Ovary (tissue), 9 donors: ENCODE results near the gene HECW1. TPM values are rescaled to one million over a fixed set of nuclear protein-coding genes. Genes with fewer than 3 reads are reported as not detected.

Experiments
- DNase-seq, 5 donors: peaks; one replicate each; pipeline ENCODE4 v3.0.0-alpha.2; 2019 to 2020
- H3K27ac ChIP-seq, 2 donors: fragments of 200-600 bp; one replicate each; pipeline versions ENCODE4 v1.5.1 to v1.8.0; 2019 to 2022
- H3K27me3 ChIP-seq: fragments of 200-600 bp; one replicate; pipeline ENCODE4 v1.8.0; 2022
- H3K36me3 ChIP-seq: fragments of 200-600 bp; sonication (generic); one replicate; pipeline ENCODE4 v1.5.1; 2019
- H3K4me1 ChIP-seq: one replicate; pipeline ENCODE4 v1.8.1; 2013; ENCODE audit warnings: mild to moderate bottlenecking, moderate library complexity; ENCODE audit not compliant: insufficient read depth
- H3K4me3 ChIP-seq: fragments of 200-600 bp; sonication (generic); one replicate; pipeline ENCODE4 v1.5.1; 2017
- H3K9me3 ChIP-seq, 2 donors: fragments of 200-600 bp in 1 of 2; sonication (generic) in 1 of 2; one replicate each; pipeline versions ENCODE4 v1.5.1 to v1.8.1; 2013 to 2019; ENCODE audit warnings: mild to moderate bottlenecking in 1 of 2, moderate library complexity in 1 of 2
- CTCF ChIP-seq, 3 donors: fragments of 450-650 bp in 2 of 3; fragments of 200-600 bp in 1 of 3; IDR thresholded peaks; one replicate each; pipeline versions ENCODE4 v1.5.1 to v1.8.0; 2016 to 2022; ENCODE audit warnings: antibody characterized with exemption in 3 of 3, mild to moderate bottlenecking in 1 of 3
- EP300 ChIP-seq: sonication (generic); formaldehyde crosslinking; IDR thresholded peaks from one replicate; pipeline ENCODE4 v1.6.1; 2017; ENCODE audit warnings: antibody characterized with exemption
- POLR2A ChIP-seq: fragments of 450-650 bp; IDR thresholded peaks from one replicate; pipeline ENCODE4 v1.6.1; 2017; ENCODE audit warnings: antibody characterized with exemption, mild to moderate bottlenecking, moderate library complexity
- WGBS, 3 donors: extraction: QIAGEN DNeasy Blood & Tissue Kit in 1 of 3; methylation state at CpG; one replicate each; pipeline versions ENCODE4 v1.1.5 to v1.1.7; 2013 to 2017; 5-methylcytosine and 5-hydroxymethylcytosine counted together
- intact Hi-C, 4 donors: fragments of 100-400 bp; cut with DNase I; formaldehyde crosslinking; loops; one replicate each; pipeline versions ENCODE4 v1.11.0 to v1.15.1; 2022 to 2023
- polyA plus RNA-seq, 2 donors: library from polyadenylated mRNA; stranded (reverse); fragments of 200-250 nt in 1 of 2; fragments of 350-450 nt in 1 of 2; fragmentation: Illumina TruSeq in 1 of 2; extraction: RNeasy Lipid Tissue Mini Kit (QIAGEN cat#74804) in 1 of 2; gene quantifications; one replicate each; pipeline ENCODE4 v1.2.3, GENCODE V29; 2013 to 2014
- total RNA-seq, 7 donors: library from RNA; depleted of rRNA in 2 of 7; stranded (reverse); fragments of >200 nt in 2 of 7; fragmentation: NEBNext Ultra II Directional in 3 of 7; extraction: Animal tissue kit (Norgen Biotek cat#: 25700) in 3 of 7; gene quantifications; one replicate each; pipeline versions ENCODE4 v1.1.0 to v1.2.4, GENCODE V29; 2016 to 2023
- donor health status: DM: no; HTN: no; CAD: no; lungs with moderate emphysema.
- donor health status: DM: no; HTN: no; CAD: no.
- donor health status: Bipolar disorder and iron deficiency.
- donor health status: DM: yes; HTN: yes; CAD: no.
- donor health status: DM: no; HTN: no; CAD: no.
- donor health status: DM: yes; HTN: yes; CAD: no.

HECW1 gene
- total and polyA plus RNA-seq, 9 donors: 0.31 to 6.4 (median 1.8) TPM; not detected in 1

GRCh38 chr7:43313628-43314378 is 201.4 kb downstream of the HECW1 start:
- TF ChIP-seq CTCF (IDR thresholded peaks at IDR 0.05) (no peak), EP300 (no peak), POLR2A (no peak)
- H3K27ac ChIP-seq: no peak overlapping the region
- no peaks in the 10 kb centered on the region for H3K27me3 ChIP-seq
- H3K4me1 ChIP-seq: peaks cover 2% of the 10 kb centered on the region
- no peaks in the 10 kb centered on the region for H3K36me3 ChIP-seq
- no peaks in the 10 kb centered on the region for H3K9me3 ChIP-seq
- intact Hi-C loops: no loop called here
- no peak overlapping the region for H3K4me3 ChIP-seq
- 70 to 85% (median 82%) methylated on average over 9 of the region's 9 CpGs for WGBS, 3 donors
- DNase-seq: no peak

DNA sequence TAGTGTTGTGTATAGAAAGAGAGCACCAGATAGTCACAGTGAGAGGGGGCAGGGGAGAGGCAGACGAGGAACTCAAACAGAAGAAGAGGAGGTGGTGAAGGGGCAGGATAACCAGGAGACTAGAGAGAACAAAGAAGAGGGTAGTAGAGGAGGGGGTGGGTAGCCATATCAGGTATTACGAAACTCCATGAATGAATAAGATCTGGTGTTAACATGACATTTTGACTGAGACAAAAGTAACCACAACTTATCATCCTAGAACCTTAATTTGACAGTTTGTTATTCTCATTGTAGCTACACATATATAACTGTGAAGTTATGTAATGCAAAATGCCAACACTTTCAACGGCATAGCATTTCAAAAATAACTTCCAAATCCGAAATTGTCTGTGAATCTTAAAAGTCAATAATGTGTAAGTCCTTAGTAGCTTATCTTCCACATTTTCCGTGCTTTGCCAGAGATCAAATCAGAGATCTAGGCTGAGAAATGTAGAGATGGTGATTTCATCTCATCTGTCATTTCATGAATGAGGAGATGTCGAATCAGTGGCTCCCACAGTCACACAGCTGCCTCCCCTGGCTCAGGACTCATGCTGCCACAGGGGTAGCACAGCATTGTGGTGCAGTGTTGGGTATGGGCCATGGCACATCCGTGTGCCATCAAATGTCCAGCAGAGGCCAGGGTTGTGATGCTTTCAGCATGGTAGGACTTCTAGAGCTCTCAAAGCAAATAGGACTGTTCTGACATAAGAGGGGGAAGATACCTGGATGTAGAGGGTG is 202.1 kb downstream of the HECW1 start:
- WGBS, 3 donors: 87 to 88% (median 87%) methylated on average over 7 of the region's 7 CpGs
- peaks cover 2% of the 10 kb centered on the region for H3K4me1 ChIP-seq
- H3K36me3 ChIP-seq: no peaks in the 10 kb centered on the region
- no peak overlapping the region for H3K27ac ChIP-seq
- TF ChIP-seq POLR2A (no peak), CTCF (IDR thresholded peaks at IDR 0.05) (no peak), EP300 (no peak)
- no peak for DNase-seq
- intact Hi-C loops: no loop called here
- H3K9me3 ChIP-seq: no peaks in the 10 kb centered on the region
- H3K4me3 ChIP-seq: no peak overlapping the region
- no peaks in the 10 kb centered on the region for H3K27me3 ChIP-seq

DNA sequence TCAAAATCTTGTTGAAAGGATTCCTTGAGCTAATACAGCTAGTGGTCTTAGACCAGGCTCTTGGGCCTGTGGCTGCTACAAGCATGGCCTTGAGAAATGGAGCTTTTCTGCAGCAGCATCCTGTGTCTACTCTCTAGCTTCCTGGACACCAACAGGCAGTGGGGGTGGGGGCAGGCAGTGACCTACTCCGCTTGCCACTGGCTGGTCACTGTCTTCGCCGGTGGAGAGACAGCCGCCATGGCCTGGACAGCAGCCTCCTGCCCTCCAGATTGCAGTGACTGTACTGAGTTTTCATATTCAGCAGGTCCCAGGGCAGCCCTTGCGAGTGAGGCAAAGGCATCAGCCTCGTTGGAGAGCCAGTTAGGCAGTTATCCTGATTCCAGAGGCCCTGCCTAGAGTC is 204.6 kb downstream of the HECW1 start:
- Histone ChIP-seq H3K4me3 (no peak overlapping the region), H3K27me3 (no peaks in the 10 kb centered on the region), H3K36me3 (no peaks in the 10 kb centered on the region), H3K4me1 (peaks cover 2% of the 10 kb centered on the region), H3K27ac (no peak overlapping the region), H3K9me3 (no peaks in the 10 kb centered on the region)
- WGBS, 3 donors: 70 to 82% (median 75%) methylated on average over 6 of the region's 6 CpGs
- DNase-seq: no peak
- intact Hi-C loops: no loop called here
- TF ChIP-seq CTCF (IDR thresholded peaks at IDR 0.05) (no peak), POLR2A (no peak), EP300 (no peak)

DNA sequence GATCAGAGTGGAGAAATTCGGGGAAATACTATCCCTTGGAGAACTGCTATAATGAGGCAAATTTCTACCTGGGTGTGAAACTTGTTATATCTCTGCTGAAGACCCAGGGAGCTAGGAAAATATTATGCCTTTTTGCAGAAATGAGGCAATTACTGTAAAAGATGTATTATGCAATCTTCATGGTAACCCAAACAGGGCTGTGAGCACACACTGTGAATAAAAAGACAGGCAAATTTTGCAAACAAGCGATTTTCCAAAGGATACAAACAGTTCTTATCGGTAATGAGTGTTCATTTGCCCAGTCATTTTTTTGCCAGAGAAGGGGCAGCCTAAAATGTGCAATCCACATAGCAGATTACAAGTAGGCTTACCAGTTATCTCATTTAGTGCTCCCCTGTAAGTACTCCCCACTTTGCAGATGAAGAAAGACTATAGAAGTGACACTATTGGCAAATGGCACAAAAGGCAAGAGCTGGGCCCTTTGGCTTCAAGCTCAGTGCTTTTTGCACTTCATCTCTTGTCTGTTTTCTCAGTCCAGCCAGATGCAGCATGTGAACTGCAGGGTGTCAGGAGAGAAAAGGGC is 205.8 kb downstream of the HECW1 start:
- Histone ChIP-seq H3K4me3 (no peak overlapping the region), H3K4me1 (peaks cover 2% of the 10 kb centered on the region), H3K27me3 (no peaks in the 10 kb centered on the region), H3K9me3 (no peaks in the 10 kb centered on the region), H3K27ac (no peak overlapping the region), H3K36me3 (no peaks in the 10 kb centered on the region)
- DNase-seq: no peak
- intact Hi-C loops: no loop called here
- TF ChIP-seq EP300 (no peak), CTCF (IDR thresholded peaks at IDR 0.05) (no peak), POLR2A (no peak)
- WGBS, 3 donors: 13 to 25% (median 18%) methylated on average over 3 of the region's 3 CpGs
